WTC11 (cell line): ENCODE results near the gene HLCS.

Experiments used
- TF ChIP-seq, protein P1 (sequence below): sonication (generic); formaldehyde crosslinking; IDR thresholded peaks from 2 replicates; pipeline ENCODE4 v1.8.1; 2023; ENCODE audit warnings: mild to moderate bottlenecking, missing genetic modification reagents, moderate library complexity
- TF ChIP-seq, protein P2 (sequence below): sonication (generic); formaldehyde crosslinking; IDR thresholded peaks from 2 replicates; pipeline ENCODE4 v1.8.1; 2022; ENCODE audit warnings: missing genetic modification reagents, borderline replicate concordance
- TF ChIP-seq, protein P3 (sequence below): fragments of 200-600 bp; IDR thresholded peaks from 2 replicates; pipeline ENCODE4 v1.8.0; 2022; ENCODE audit warnings: antibody characterized with exemption
- TF ChIP-seq, protein P4 (sequence below): sonication (generic); formaldehyde crosslinking; IDR thresholded peaks from 2 replicates; pipeline ENCODE4 v1.8.1; 2022; ENCODE audit warnings: low read depth, mild to moderate bottlenecking, moderate library complexity, missing genetic modification reagents, borderline replicate concordance

DNA sequence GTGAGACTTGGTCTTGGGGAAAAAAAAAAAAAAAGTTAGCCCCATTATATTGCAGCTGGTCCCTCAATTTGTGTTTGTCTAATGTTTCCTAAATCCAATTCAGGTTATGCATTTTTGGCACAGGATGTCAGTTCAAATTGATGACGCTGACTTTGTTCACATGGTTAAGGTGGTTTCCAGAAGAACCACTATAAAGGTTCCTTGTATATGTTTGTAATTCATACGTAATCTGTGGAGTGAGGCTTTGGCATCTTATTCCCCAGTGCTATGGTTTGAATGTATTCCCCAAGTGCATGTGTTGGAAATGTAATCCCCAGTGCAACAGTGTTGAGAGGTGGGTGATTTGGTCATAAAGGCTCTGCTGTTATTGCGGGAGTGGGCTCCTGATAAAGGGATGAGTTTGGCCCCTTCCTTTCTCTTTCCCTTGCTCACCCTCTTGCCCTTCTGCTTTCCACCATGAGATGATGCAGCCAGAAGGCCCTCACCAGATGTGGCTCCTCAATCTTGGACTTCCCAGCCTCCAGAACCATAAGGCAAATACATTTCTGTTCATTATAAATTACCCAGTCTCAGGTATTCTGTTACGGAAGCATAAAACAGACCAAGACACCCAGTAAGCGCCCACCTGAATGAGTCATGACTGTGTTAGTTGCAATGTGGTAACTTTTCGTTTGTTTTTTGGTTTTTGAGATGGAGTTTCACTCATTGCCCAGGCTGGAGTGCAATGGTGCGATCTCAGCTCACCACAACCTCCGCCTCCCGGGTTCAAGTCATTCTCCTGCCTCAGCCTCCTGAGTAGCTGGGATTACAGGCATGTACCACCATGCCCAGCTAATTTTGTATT, 19.5 kb upstream of the HLCS start:
- TF ChIP-seq, protein P1, sequence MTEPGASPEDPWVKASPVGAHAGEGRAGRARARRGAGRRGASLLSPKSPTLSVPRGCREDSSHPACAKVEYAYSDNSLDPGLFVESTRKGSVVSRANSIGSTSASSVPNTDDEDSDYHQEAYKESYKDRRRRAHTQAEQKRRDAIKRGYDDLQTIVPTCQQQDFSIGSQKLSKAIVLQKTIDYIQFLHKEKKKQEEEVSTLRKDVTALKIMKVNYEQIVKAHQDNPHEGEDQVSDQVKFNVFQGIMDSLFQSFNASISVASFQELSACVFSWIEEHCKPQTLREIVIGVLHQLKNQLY: no peak
- TF ChIP-seq, protein P2, sequence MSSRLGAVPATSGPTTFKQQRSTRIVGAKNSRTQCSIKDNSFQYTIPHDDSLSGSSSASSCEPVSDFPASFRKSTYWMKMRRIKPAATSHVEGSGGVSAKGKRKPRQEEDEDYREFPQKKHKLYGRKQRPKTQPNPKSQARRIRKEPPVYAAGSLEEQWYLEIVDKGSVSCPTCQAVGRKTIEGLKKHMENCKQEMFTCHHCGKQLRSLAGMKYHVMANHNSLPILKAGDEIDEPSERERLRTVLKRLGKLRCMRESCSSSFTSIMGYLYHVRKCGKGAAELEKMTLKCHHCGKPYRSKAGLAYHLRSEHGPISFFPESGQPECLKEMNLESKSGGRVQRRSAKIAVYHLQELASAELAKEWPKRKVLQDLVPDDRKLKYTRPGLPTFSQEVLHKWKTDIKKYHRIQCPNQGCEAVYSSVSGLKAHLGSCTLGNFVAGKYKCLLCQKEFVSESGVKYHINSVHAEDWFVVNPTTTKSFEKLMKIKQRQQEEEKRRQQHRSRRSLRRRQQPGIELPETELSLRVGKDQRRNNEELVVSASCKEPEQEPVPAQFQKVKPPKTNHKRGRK (CRISPR knock-in tag): no peak
- TF ChIP-seq, protein P3, sequence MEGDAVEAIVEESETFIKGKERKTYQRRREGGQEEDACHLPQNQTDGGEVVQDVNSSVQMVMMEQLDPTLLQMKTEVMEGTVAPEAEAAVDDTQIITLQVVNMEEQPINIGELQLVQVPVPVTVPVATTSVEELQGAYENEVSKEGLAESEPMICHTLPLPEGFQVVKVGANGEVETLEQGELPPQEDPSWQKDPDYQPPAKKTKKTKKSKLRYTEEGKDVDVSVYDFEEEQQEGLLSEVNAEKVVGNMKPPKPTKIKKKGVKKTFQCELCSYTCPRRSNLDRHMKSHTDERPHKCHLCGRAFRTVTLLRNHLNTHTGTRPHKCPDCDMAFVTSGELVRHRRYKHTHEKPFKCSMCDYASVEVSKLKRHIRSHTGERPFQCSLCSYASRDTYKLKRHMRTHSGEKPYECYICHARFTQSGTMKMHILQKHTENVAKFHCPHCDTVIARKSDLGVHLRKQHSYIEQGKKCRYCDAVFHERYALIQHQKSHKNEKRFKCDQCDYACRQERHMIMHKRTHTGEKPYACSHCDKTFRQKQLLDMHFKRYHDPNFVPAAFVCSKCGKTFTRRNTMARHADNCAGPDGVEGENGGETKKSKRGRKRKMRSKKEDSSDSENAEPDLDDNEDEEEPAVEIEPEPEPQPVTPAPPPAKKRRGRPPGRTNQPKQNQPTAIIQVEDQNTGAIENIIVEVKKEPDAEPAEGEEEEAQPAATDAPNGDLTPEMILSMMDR: no peak
- TF ChIP-seq, protein P4, sequence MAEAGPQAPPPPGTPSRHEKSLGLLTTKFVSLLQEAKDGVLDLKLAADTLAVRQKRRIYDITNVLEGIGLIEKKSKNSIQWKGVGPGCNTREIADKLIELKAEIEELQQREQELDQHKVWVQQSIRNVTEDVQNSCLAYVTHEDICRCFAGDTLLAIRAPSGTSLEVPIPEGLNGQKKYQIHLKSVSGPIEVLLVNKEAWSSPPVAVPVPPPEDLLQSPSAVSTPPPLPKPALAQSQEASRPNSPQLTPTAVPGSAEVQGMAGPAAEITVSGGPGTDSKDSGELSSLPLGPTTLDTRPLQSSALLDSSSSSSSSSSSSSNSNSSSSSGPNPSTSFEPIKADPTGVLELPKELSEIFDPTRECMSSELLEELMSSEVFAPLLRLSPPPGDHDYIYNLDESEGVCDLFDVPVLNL (CRISPR knock-in tag): no peak
